ENCODE measurements around the gene KIF24.

GRCh38 chr9:34362614-34363214, 33.6 kb upstream of the KIF24 start:
- TF ChIP-seq EZH2 (IDR thresholded peaks at IDR 0.05) (no peak), CEBPB (IDR thresholded peaks at IDR 0.05; ENCODE audit: low read depth) (no peak), RAD21 (IDR thresholded peaks at IDR 0.05; ENCODE audit: low read depth) (no peak), ATF3 (IDR thresholded peaks at IDR 0.05) (no peak), TCF7L2 (IDR thresholded peaks at IDR 0.05; ENCODE audit: borderline replicate concordance, extremely low read depth, insufficient read depth, insufficient read length) (no peak)
- TF ChIP-seq, protein P1, sequence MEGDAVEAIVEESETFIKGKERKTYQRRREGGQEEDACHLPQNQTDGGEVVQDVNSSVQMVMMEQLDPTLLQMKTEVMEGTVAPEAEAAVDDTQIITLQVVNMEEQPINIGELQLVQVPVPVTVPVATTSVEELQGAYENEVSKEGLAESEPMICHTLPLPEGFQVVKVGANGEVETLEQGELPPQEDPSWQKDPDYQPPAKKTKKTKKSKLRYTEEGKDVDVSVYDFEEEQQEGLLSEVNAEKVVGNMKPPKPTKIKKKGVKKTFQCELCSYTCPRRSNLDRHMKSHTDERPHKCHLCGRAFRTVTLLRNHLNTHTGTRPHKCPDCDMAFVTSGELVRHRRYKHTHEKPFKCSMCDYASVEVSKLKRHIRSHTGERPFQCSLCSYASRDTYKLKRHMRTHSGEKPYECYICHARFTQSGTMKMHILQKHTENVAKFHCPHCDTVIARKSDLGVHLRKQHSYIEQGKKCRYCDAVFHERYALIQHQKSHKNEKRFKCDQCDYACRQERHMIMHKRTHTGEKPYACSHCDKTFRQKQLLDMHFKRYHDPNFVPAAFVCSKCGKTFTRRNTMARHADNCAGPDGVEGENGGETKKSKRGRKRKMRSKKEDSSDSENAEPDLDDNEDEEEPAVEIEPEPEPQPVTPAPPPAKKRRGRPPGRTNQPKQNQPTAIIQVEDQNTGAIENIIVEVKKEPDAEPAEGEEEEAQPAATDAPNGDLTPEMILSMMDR (IDR thresholded peaks at IDR 0.05 in 2 of 3, conservative IDR thresholded peaks at IDR 0.05 in 1 of 3; ENCODE audit: borderline replicate concordance in 1 of 3, insufficient read depth in 1 of 3, low read depth in 2 of 3, low read length in 2 of 3): no peak

Data from HCT116 (cell line).